Uterus (tissue), 2 donors: ENCODE measurements around the gene RRAS2.

ENCODE experiments used
- POLR2A ChIP-seq, 2 donors: fragments of 450-650 bp; IDR thresholded peaks; one replicate each; pipeline ENCODE4 v1.6.1; 2016; ENCODE audit warnings: antibody characterized with exemption in 2 of 2, mild to moderate bottlenecking in 1 of 2, moderate library complexity in 1 of 2
- TF ChIP-seq, protein P1 (sequence below), 4 experiments: fragments of 200-600 bp in 2 of 4; fragments of 450-650 bp in 2 of 4; sonication (generic) in 2 of 4; IDR thresholded peaks; one replicate each; pipeline ENCODE4 v1.5.1; 2016 to 2019; ENCODE audit warnings: antibody characterized with exemption in 4 of 4, mild to moderate bottlenecking in 2 of 4, moderate library complexity in 1 of 4

GRCh38 chr11:14369598-14369997 is 10.6 kb upstream of the RRAS2 start:
- no peak for TF ChIP-seq POLR2A (IDR thresholded peaks at IDR 0.05)
- TF ChIP-seq, protein P1, sequence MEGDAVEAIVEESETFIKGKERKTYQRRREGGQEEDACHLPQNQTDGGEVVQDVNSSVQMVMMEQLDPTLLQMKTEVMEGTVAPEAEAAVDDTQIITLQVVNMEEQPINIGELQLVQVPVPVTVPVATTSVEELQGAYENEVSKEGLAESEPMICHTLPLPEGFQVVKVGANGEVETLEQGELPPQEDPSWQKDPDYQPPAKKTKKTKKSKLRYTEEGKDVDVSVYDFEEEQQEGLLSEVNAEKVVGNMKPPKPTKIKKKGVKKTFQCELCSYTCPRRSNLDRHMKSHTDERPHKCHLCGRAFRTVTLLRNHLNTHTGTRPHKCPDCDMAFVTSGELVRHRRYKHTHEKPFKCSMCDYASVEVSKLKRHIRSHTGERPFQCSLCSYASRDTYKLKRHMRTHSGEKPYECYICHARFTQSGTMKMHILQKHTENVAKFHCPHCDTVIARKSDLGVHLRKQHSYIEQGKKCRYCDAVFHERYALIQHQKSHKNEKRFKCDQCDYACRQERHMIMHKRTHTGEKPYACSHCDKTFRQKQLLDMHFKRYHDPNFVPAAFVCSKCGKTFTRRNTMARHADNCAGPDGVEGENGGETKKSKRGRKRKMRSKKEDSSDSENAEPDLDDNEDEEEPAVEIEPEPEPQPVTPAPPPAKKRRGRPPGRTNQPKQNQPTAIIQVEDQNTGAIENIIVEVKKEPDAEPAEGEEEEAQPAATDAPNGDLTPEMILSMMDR (IDR thresholded peaks at IDR 0.05), result no peak
